Activated CD8-positive, alpha-beta memory T cell treated with anti-CD3 and anti-CD28 coated beads, Interleukin-2, amount 50 U/mL, for 24 hours (primary cell): ENCODE results near the gene PRKN.
A peak's percentile ranks its signal among the peaks of the same experiment; 100 is the strongest.

Experiments used
- DNase-seq: peaks from one replicate; pipeline ENCODE4 v3.0.0-alpha.2; 2020; ENCODE audit errors: extremely low read depth

Gene PRKN

GRCh38 chr6:161415302-161415855, 1312.2 kb downstream of the PRKN start:
- DNase-seq = no peak

- DNase-seq = no peak
Observed at GRCh38 chr6:161414707-161415106, 1312.9 kb downstream of the PRKN start.

- DNase-seq = no peak
Observed at GRCh38 chr6:161414180-161414579, 1313.4 kb downstream of the PRKN start.

- DNase-seq = no peak
Observed at GRCh38 chr6:161413355-161413771, 1314.2 kb downstream of the PRKN start.

GRCh38 chr6:161412795-161413194, 1314.8 kb downstream of the PRKN start:
- no peak for DNase-seq

- DNase-seq = no peak
Observed at GRCh38 chr6:161411265-161411944, 1316.2 kb downstream of the PRKN start.

- DNase-seq = no peak
Observed at GRCh38 chr6:161410736-161411135, 1316.8 kb downstream of the PRKN start.

GRCh38 chr6:161410076-161410475, 1317.5 kb downstream of the PRKN start:
- DNase-seq = no peak

- DNase-seq = no peak
Observed at GRCh38 chr6:161409353-161409752, 1318.2 kb downstream of the PRKN start.

GRCh38 chr6:161408041-161408440, 1319.5 kb downstream of the PRKN start:
- DNase-seq = no peak

GRCh38 chr6:161407581-161407980, 1320.0 kb downstream of the PRKN start:
- no peak for DNase-seq

GRCh38 chr6:161407115-161407514, 1320.5 kb downstream of the PRKN start:
- DNase-seq = no peak

GRCh38 chr6:161406646-161407045, 1320.9 kb downstream of the PRKN start:
- DNase-seq = no peak

GRCh38 chr6:161405418-161405817, 1322.1 kb downstream of the PRKN start:
- DNase-seq = no peak

GRCh38 chr6:161403717-161404116, 1323.8 kb downstream of the PRKN start:
- DNase-seq = no peak

- DNase-seq = no peak
Observed at GRCh38 chr6:161401587-161402309, 1325.8 kb downstream of the PRKN start.

GRCh38 chr6:161400671-161401070, 1326.9 kb downstream of the PRKN start:
- no peak for DNase-seq

- DNase-seq = no peak
Observed at GRCh38 chr6:161396539-161396938, 1331.0 kb downstream of the PRKN start.

GRCh38 chr6:161395716-161396231, 1331.8 kb downstream of the PRKN start:
- no peak for DNase-seq

GRCh38 chr6:161394437-161394836, 1333.1 kb downstream of the PRKN start:
- no peak for DNase-seq

GRCh38 chr6:161393839-161394364, 1333.7 kb downstream of the PRKN start:
- peak; percentile 27 for DNase-seq

GRCh38 chr6:161393292-161393691, 1334.3 kb downstream of the PRKN start:
- DNase-seq = no peak

- no peak for DNase-seq
Observed at GRCh38 chr6:161389756-161390155, 1337.8 kb downstream of the PRKN start.
